A549 (cell line): ENCODE measurements around the gene THOC7. TPM values are rescaled to one million over a fixed set of nuclear protein-coding genes. Genes with fewer than 3 reads are reported as not detected.

Source experiments
- ATAC-seq, 2 experiments: fragments of 200-7000 bp in 1 of 2; fragments of >200 bp in 1 of 2; cut with Nextera tagmentation in 1 of 2; cut with Tn5 transposase in 1 of 2; 3 replicates each; pipeline versions ENCODE4 v1.8.0 to v1.9.1; 2018 to 2020; ENCODE audit warnings: mild to moderate bottlenecking in 1 of 2, moderate library complexity in 1 of 2
- CTCF ChIA-PET: fragments of 300-600 bp; sonication (Branson Sonifier 250); formaldehyde crosslinking; extraction: SDS; loops from one replicate; lab custom pipeline; 2021; ENCODE audit warnings: antibody characterized with exemption, inconsistent platforms; lab: Yijun Ruan, JAX
- POLR2A ChIA-PET: fragments of 350-600 bp; formaldehyde crosslinking; extraction: SDS; loops from one replicate; lab custom pipeline; 2021; ENCODE audit warnings: antibody characterized with exemption, inconsistent platforms; lab: Yijun Ruan, JAX
- DNase-seq, 2 experiments: peaks; one replicate each; pipeline versions ENCODE4 v3.0.0 to v3.0.0-alpha.2; 2011 to 2016; ENCODE audit warnings: low read depth in 1 of 2, low spot score in 1 of 2
- FAIRE-seq: peaks from 2 replicates; lab custom pipeline; 2011; peaks lifted over from hg19 to GRCh38; lab: Jason Lieb, UNC
- H3K27ac ChIP-seq, 2 experiments: fragments of >200 bp; sonication (Bioruptor Twin); formaldehyde crosslinking; 3 replicates each; pipeline ENCODE4 v1.5.1; 2016 to 2017
- H3K4me1 ChIP-seq: fragments of >200 bp; sonication (Bioruptor Twin); formaldehyde crosslinking; 3 replicates; pipeline ENCODE4 v1.6.1; 2016
- H3K4me2 ChIP-seq: fragments of >200 bp; sonication (Bioruptor Twin); formaldehyde crosslinking; 3 replicates; pipeline ENCODE4 v1.6.1; 2016
- H3K4me3 ChIP-seq: fragments of >200 bp; sonication (Bioruptor Twin); formaldehyde crosslinking; 3 replicates; pipeline ENCODE4 v1.5.1; 2016
- H3K9me3 ChIP-seq: fragments of >200 bp; sonication (Bioruptor Twin); formaldehyde crosslinking; 3 replicates; pipeline ENCODE4 v1.6.1; 2016
- ATOH8 ChIP-seq: fragments of 250-450 bp; sonication (Bioruptor Pico); IDR thresholded peaks from 2 replicates; pipeline ENCODE4 v1.5.0; 2020; ENCODE audit warnings: low read depth, mild to moderate bottlenecking, moderate library complexity
- BCL3 ChIP-seq: fragments of >200 bp; sonication (Bioruptor Twin); formaldehyde crosslinking; IDR thresholded peaks from 3 replicates; pipeline ENCODE4 v1.6.1; 2016
- BHLHE40 ChIP-seq: IDR thresholded peaks from 2 replicates; pipeline ENCODE4 v1.6.1; 2012; ENCODE audit warnings: low read depth, low read length, inconsistent platforms
- CHD2 ChIP-seq: fragments of 150-350 bp; IDR thresholded peaks from 2 replicates; pipeline ENCODE4 v1.6.1; 2014; ENCODE audit warnings: low read length; ENCODE audit not compliant: partially characterized antibody
- CHD4 ChIP-seq: fragments of 200-600 bp; sonication (generic); IDR thresholded peaks from 2 replicates; pipeline ENCODE4 v1.6.1; 2016; ENCODE audit warnings: antibody characterized with exemption, mild to moderate bottlenecking, borderline replicate concordance
- EHF ChIP-seq: fragments of 250-450 bp; sonication (Bioruptor Pico); IDR thresholded peaks from 2 replicates; pipeline ENCODE4 v1.5.0; 2020; ENCODE audit warnings: mild to moderate bottlenecking
- EHMT2 ChIP-seq: fragments of 200-600 bp; sonication (generic); IDR thresholded peaks from 2 replicates; pipeline ENCODE4 v1.6.1; 2016; ENCODE audit warnings: antibody characterized with exemption, low read depth, mild to moderate bottlenecking, moderate library complexity
- EP300 ChIP-seq, 2 experiments: fragments of >200 bp; sonication (Bioruptor Twin); formaldehyde crosslinking; IDR thresholded peaks; 2 replicates in 1 of 2; 3 replicates in 1 of 2; pipeline ENCODE4 v1.6.1; 2016 to 2017
- ESRRA ChIP-seq: fragments of 150-350 bp; IDR thresholded peaks from 2 replicates; pipeline ENCODE4 v1.6.1; 2014; ENCODE audit warnings: mild to moderate bottlenecking, low read length, borderline replicate concordance
- FOSL2 ChIP-seq, 2 experiments: fragments of 450-650 bp in 1 of 2; fragments of >200 bp in 1 of 2; sonication (Bioruptor Twin) in 1 of 2; formaldehyde crosslinking; IDR thresholded peaks; 2 replicates each; pipeline versions ENCODE4 v1.5.0 to v1.6.1; 2016 to 2020; ENCODE audit warnings: mild to moderate bottlenecking in 1 of 2, moderate library complexity in 1 of 2
- HDAC2 ChIP-seq: fragments of 200-600 bp; sonication (generic); IDR thresholded peaks from 2 replicates; pipeline ENCODE4 v1.6.1; 2016
- HES2 ChIP-seq: fragments of >200 bp; sonication (Bioruptor Twin); formaldehyde crosslinking; IDR thresholded peaks from 2 replicates; pipeline ENCODE4 v1.6.1; 2016
- HMGXB4 ChIP-seq: fragments of 250-450 bp; sonication (Bioruptor Pico); IDR thresholded peaks from 2 replicates; pipeline ENCODE4 v1.5.0; 2021; ENCODE audit warnings: mild to moderate bottlenecking, moderate library complexity, borderline replicate concordance
- HOXB13 ChIP-seq: fragments of 250-450 bp; sonication (Bioruptor Pico); IDR thresholded peaks from 2 replicates; pipeline ENCODE4 v1.5.0; 2020; ENCODE audit warnings: low read depth, mild to moderate bottlenecking, moderate library complexity
- JUN ChIP-seq, 2 experiments: fragments of >200 bp; sonication (Bioruptor Twin); formaldehyde crosslinking; IDR thresholded peaks; 2 replicates in 1 of 2; 3 replicates in 1 of 2; pipeline ENCODE4 v1.6.1; 2016 to 2017
- JUNB ChIP-seq: fragments of >200 bp; sonication (Bioruptor Twin); formaldehyde crosslinking; IDR thresholded peaks from 2 replicates; pipeline ENCODE4 v1.6.1; 2016
- KDM1A ChIP-seq: fragments of 200-600 bp; sonication (generic); IDR thresholded peaks from 2 replicates; pipeline ENCODE4 v1.6.1; 2016; ENCODE audit warnings: low read depth, mild to moderate bottlenecking
- KDM5A ChIP-seq: fragments of 200-600 bp; sonication (generic); IDR thresholded peaks from 2 replicates; pipeline ENCODE4 v1.6.1; 2016; ENCODE audit warnings: antibody characterized with exemption, mild to moderate bottlenecking
- MAFK ChIP-seq: fragments of 450-650 bp; IDR thresholded peaks from 2 replicates; pipeline ENCODE4 v1.6.1; 2014; ENCODE audit not compliant: partially characterized antibody
- MYC ChIP-seq: IDR thresholded peaks from 2 replicates; pipeline ENCODE4 v1.6.1; 2012; ENCODE audit warnings: mild to moderate bottlenecking, inconsistent platforms, low read length, improper control_type of control experiment, borderline replicate concordance
- NPAS2 ChIP-seq: fragments of 250-450 bp; sonication (Bioruptor Pico); IDR thresholded peaks from 2 replicates; pipeline ENCODE4 v1.8.0; 2022; ENCODE audit warnings: mild to moderate bottlenecking, moderate library complexity, borderline replicate concordance
- PBX3 ChIP-seq: IDR thresholded peaks from 2 replicates; pipeline ENCODE4 v1.6.1; 2012
- POLR2AphosphoS2 ChIP-seq: conservative IDR thresholded peaks from 2 replicates; pipeline ENCODE4 v1.6.1; 2012; ENCODE audit warnings: low read length, improper control_type of control experiment, inconsistent platforms
- RAD21 ChIP-seq, 2 experiments: fragments of >200 bp in 1 of 2; sonication (Bioruptor Twin) in 1 of 2; formaldehyde crosslinking in 1 of 2; IDR thresholded peaks in 1 of 2; conservative IDR thresholded peaks in 1 of 2; 2 replicates in 1 of 2; 3 replicates in 1 of 2; pipeline ENCODE4 v1.6.1; 2012 to 2018; ENCODE audit warnings: inconsistent platforms in 1 of 2
- RARB ChIP-seq: fragments of 250-450 bp; sonication (Bioruptor Pico); IDR thresholded peaks from 2 replicates; pipeline ENCODE4 v1.8.0; 2021; ENCODE audit warnings: mild to moderate bottlenecking, moderate library complexity
- REST ChIP-seq: fragments of 200-600 bp; sonication (generic); IDR thresholded peaks from 2 replicates; pipeline ENCODE4 v1.6.1; 2016; ENCODE audit warnings: antibody characterized with exemption, mild to moderate bottlenecking, moderate library complexity
- SMC3 ChIP-seq: fragments of >200 bp; sonication (Bioruptor Twin); formaldehyde crosslinking; IDR thresholded peaks from 3 replicates; pipeline ENCODE4 v1.6.1; 2018; ENCODE audit warnings: inconsistent platforms
- TFCP2L1 ChIP-seq: fragments of 250-450 bp; sonication (Bioruptor Pico); IDR thresholded peaks from 2 replicates; pipeline ENCODE4 v1.5.0; 2021; ENCODE audit warnings: mild to moderate bottlenecking
- ZC3H11A ChIP-seq: fragments of 450-650 bp; IDR thresholded peaks from 2 replicates; pipeline ENCODE4 v1.6.1; 2014; ENCODE audit warnings: antibody characterized with exemption, mild to moderate bottlenecking
- ZNF302 ChIP-seq: fragments of 250-450 bp; sonication (Bioruptor Pico); IDR thresholded peaks from 2 replicates; pipeline ENCODE4 v1.9.0; 2021; ENCODE audit warnings: inconsistent platforms, mild to moderate bottlenecking, moderate library complexity
- ZSCAN20 ChIP-seq: fragments of 250-450 bp; sonication (Bioruptor Pico); IDR thresholded peaks from 2 replicates; pipeline ENCODE4 v1.8.0; 2022; ENCODE audit warnings: mild to moderate bottlenecking, moderate library complexity
- WGBS: methylation state at CpG from one replicate; pipeline ENCODE4 v1.1.6; 2017; ENCODE audit errors: missing lambda C conversion rate; 5-methylcytosine and 5-hydroxymethylcytosine counted together
- polyA plus RNA-seq, 4 experiments: library from polyadenylated mRNA; depleted of rRNA in 3 of 4; stranded (reverse); fragments of >200 nt; fragmentation: RNase III in 1 of 4; extraction: RNeasy Plus Mini Kit Qiagen cat#74134 plus additional on column Dnase treatment in 1 of 4; gene quantifications; 2 replicates in 3 of 4; 3 replicates in 1 of 4; pipeline ENCODE4 v1.2.3, GENCODE V29; 2011 to 2017

Gene THOC7
- polyA plus RNA-seq, 2 of the 4 experiments (the other 2 are of a cell fraction) = 65.2 to 71.7 TPM

GRCh38 chr3:63875510-63875909 lies 11.9 kb upstream of the THOC7 start:
- H3K4me1 ChIP-seq = no peaks in the 10 kb centered on the region
- H3K4me3 ChIP-seq = no peak overlapping the region
- FAIRE-seq (no peak), ATAC-seq (no peak), DNase-seq (no peak)
- no peaks in the 10 kb centered on the region for H3K9me3 ChIP-seq
- H3K27ac ChIP-seq = no peak overlapping the region
- CTCF ChIA-PET = no interaction called here
- POLR2A ChIA-PET = no interaction called here
- no peak overlapping the region for H3K4me2 ChIP-seq
- TF ChIP-seq EHF (CRISPR knock-in tag) (no peak), KDM5A (no peak), CHD2 (no peak), EHMT2 (no peak), JUN (IDR thresholded peaks at IDR 0.05) (no peak), ESRRA (no peak), MAFK (no peak), MYC (no peak), FOSL2 (IDR thresholded peaks at IDR 0.05) (no peak), FOSL2 (CRISPR knock-in tag; IDR thresholded peaks at IDR 0.05) (no peak), BCL3 (no peak), NPAS2 (no peak), RAD21 (conservative IDR thresholded peaks at IDR 0.05 in 1 of 2, IDR thresholded peaks at IDR 0.05 in 1 of 2) (no peak), HES2 (no peak), PBX3 (no peak), KDM1A (no peak), JUNB (no peak), EP300 (IDR thresholded peaks at IDR 0.05) (no peak), HDAC2 (no peak), CHD4 (no peak), ZNF302 (CRISPR knock-in tag) (no peak)
- 79% methylated on average over 2 of the region's 2 CpGs for WGBS

GRCh38 chr3:63874769-63875168 lies 11.2 kb upstream of the THOC7 start:
- no peak for DNase-seq
- H3K27ac ChIP-seq = no peak overlapping the region
- no peaks in the 10 kb centered on the region for H3K9me3 ChIP-seq
- no peaks in the 10 kb centered on the region for H3K4me1 ChIP-seq
- H3K4me2 ChIP-seq = no peak overlapping the region
- FAIRE-seq = no peak
- no peak for ATAC-seq
- WGBS = 82% methylated on average over 3 of the region's 3 CpGs
- CTCF ChIA-PET = no interaction called here
- H3K4me3 ChIP-seq = no peak overlapping the region
- POLR2A ChIA-PET = no interaction called here
- no peak for TF ChIP-seq REST
- TF ChIP-seq NPAS2 = no peak
- TF ChIP-seq ATOH8 (CRISPR knock-in tag) = no peak
- TF ChIP-seq HMGXB4 (CRISPR knock-in tag) = no peak
- TF ChIP-seq POLR2AphosphoS2 = no peak
- no peak for TF ChIP-seq HOXB13 (CRISPR knock-in tag)
- no peak for TF ChIP-seq ZC3H11A
- TF ChIP-seq HDAC2 = no peak
- no peak for TF ChIP-seq RARB (CRISPR knock-in tag)
- TF ChIP-seq TFCP2L1 (CRISPR knock-in tag) = no peak
- TF ChIP-seq BHLHE40 = no peak
- no peak for TF ChIP-seq ZSCAN20 (CRISPR knock-in tag)
- no peak for TF ChIP-seq KDM5A
- no peak for TF ChIP-seq CHD2
- TF ChIP-seq SMC3 = no peak
